G401.6 (cell line): Measurements from ENCODE around the gene FOXD2.

Experiments used
- FAIRE-seq: peaks from 2 replicates; lab custom pipeline; 2012; peaks lifted over from hg19 to GRCh38; lab: Jason Lieb, UNC

FOXD2 gene

GRCh38 chr1:47417170-47418044 lies 20.4 kb upstream of the FOXD2 start:
- no peak for FAIRE-seq

GRCh38 chr1:47418122-47418521 lies 19.7 kb upstream of the FOXD2 start:
- no peak for FAIRE-seq

- no peak for FAIRE-seq
Observed at GRCh38 chr1:47418681-47419325, 19.0 kb upstream of the FOXD2 start.

- FAIRE-seq, result no peak
Observed at GRCh38 chr1:47420547-47420946, 17.3 kb upstream of the FOXD2 start.

GRCh38 chr1:47423872-47424271 lies 14.0 kb upstream of the FOXD2 start:
- FAIRE-seq, result no peak

GRCh38 chr1:47424336-47424982 lies 13.4 kb upstream of the FOXD2 start:
- FAIRE-seq, result peak; percentile 82

- no peak for FAIRE-seq
Observed at GRCh38 chr1:47431534-47431933, 6.3 kb upstream of the FOXD2 start.

GRCh38 chr1:47432071-47433036 lies 5.5 kb upstream of the FOXD2 start:
- no peak for FAIRE-seq

GRCh38 chr1:47433037-47433421 lies 4.8 kb upstream of the FOXD2 start:
- no peak for FAIRE-seq

GRCh38 chr1:47433477-47434050 lies 4.3 kb upstream of the FOXD2 start:
- FAIRE-seq, result no peak

GRCh38 chr1:47434051-47434842 lies 3.6 kb upstream of the FOXD2 start:
- FAIRE-seq, result no peak

- FAIRE-seq, result no peak
Observed at GRCh38 chr1:47435506-47436303, 2.1 kb upstream of the FOXD2 start.

GRCh38 chr1:47436304-47436978 lies 1.4 kb upstream of the FOXD2 start:
- peak; percentile 82 for FAIRE-seq

GRCh38 chr1:47436979-47437446 lies 831 bp upstream of the FOXD2 start:
- FAIRE-seq, result no peak

GRCh38 chr1:47438165-47439016 lies 547 bp downstream of the FOXD2 start:
- FAIRE-seq, result no peak

- FAIRE-seq, result no peak
Observed at GRCh38 chr1:47439017-47439818, 1.4 kb downstream of the FOXD2 start.

GRCh38 chr1:47439819-47440598 lies 2.2 kb downstream of the FOXD2 start:
- FAIRE-seq, result no peak
